Naive thymus-derived CD4-positive, alpha-beta T cell (primary cell): ENCODE data around the gene SRPRA. TPM values are rescaled to one million over a fixed set of nuclear protein-coding genes. Genes with fewer than 3 reads are reported as not detected.
"Not testable (repeated sequence)": the region's sequence is repeated elsewhere in the genome, so short reads cannot be mapped to it uniquely, and the experiment has no call there.

Source experiments
- ATAC-seq: fragments of 150-1000 bp; cut with Tn5 transposase; 2 replicates; pipeline ENCODE4 v1.10.0; 2021; ENCODE audit warnings: mild to moderate bottlenecking, moderate library complexity
- CTCF ChIA-PET: fragments of 350-600 bp; sonication (Branson Sonifier 250); formaldehyde crosslinking; loops from one replicate; lab custom pipeline; 2021; ENCODE audit warnings: antibody characterized with exemption; lab: Charles Lee
- POLR2A ChIA-PET: fragments of 350-600 bp; sonication (Branson Sonifier 250); formaldehyde crosslinking; loops from one replicate; lab custom pipeline; 2021; ENCODE audit warnings: antibody characterized with exemption, inconsistent platforms; lab: Charles Lee
- DNase-seq, 9 donors: peaks; one replicate each; pipeline versions ENCODE4 v3.0.0 to v3.0.0-alpha.2; 2020 to 2022; ENCODE audit warnings: mixed read lengths in 1 of 9
- H3K27ac ChIP-seq: one replicate; pipeline ENCODE4 v1.7.0; 2013; ENCODE audit warnings: mild to moderate bottlenecking, low read depth, low read length, moderate library complexity
- H3K27me3 ChIP-seq, 2 donors: one replicate each; pipeline ENCODE4 v1.7.0; 2013; ENCODE audit warnings: low read length in 2 of 2, mild to moderate bottlenecking in 2 of 2, moderate library complexity in 2 of 2; ENCODE audit not compliant: control insufficient read depth in 2 of 2, insufficient read depth in 2 of 2
- H3K36me3 ChIP-seq, 3 experiments: 1 replicate in 2 of 3; 2 replicates in 1 of 3; pipeline ENCODE4 v1.7.0; 2013; ENCODE audit warnings: low read length in 3 of 3, mild to moderate bottlenecking in 3 of 3, moderate library complexity in 1 of 3; ENCODE audit not compliant: insufficient read depth in 3 of 3, control insufficient read depth in 2 of 3
- H3K4me1 ChIP-seq, 2 donors: one replicate each; pipeline ENCODE4 v1.7.0; 2013; ENCODE audit warnings: low read length in 2 of 2, mild to moderate bottlenecking in 2 of 2, moderate library complexity in 1 of 2; ENCODE audit not compliant: control insufficient read depth in 2 of 2, insufficient read depth in 2 of 2
- H3K4me3 ChIP-seq: 2 replicates; pipeline ENCODE4 v1.7.0; 2013; ENCODE audit warnings: mild to moderate bottlenecking, low read length
- H3K9me3 ChIP-seq, 3 experiments: 1 replicate in 2 of 3; 2 replicates in 1 of 3; pipeline ENCODE4 v1.7.0; 2013; ENCODE audit warnings: low read length in 3 of 3; ENCODE audit not compliant: control insufficient read depth in 2 of 3
- H3K27ac Mint-ChIP-seq, 9 donors: one replicate each; pipeline ENCODE4 v1.8.0; 2020 to 2022; ENCODE audit warnings: mixed read lengths in 9 of 9, mild to moderate bottlenecking in 8 of 9, moderate library complexity in 5 of 9, inconsistent platforms in 2 of 9
- H3K27me3 Mint-ChIP-seq, 5 donors: one replicate each; pipeline ENCODE4 v1.8.0; 2021 to 2022; ENCODE audit warnings: mixed read lengths in 5 of 5, mild to moderate bottlenecking in 1 of 5
- H3K36me3 Mint-ChIP-seq, 5 donors: one replicate each; pipeline ENCODE4 v1.8.0; 2020 to 2022; ENCODE audit warnings: mixed read lengths in 5 of 5, mild to moderate bottlenecking in 3 of 5, inconsistent platforms in 1 of 5
- H3K4me1 Mint-ChIP-seq, 7 donors: one replicate each; pipeline ENCODE4 v1.8.0; 2020 to 2022; ENCODE audit warnings: mixed read lengths in 7 of 7, mild to moderate bottlenecking in 3 of 7, inconsistent platforms in 1 of 7
- H3K4me3 Mint-ChIP-seq, 10 donors: one replicate each; pipeline ENCODE4 v1.8.0; 2020 to 2022; ENCODE audit warnings: mild to moderate bottlenecking in 10 of 10, mixed read lengths in 10 of 10, moderate library complexity in 6 of 10, inconsistent platforms in 2 of 10
- H3K9me3 Mint-ChIP-seq, 11 donors: one replicate each; pipeline ENCODE4 v1.8.0; 2020 to 2022; ENCODE audit warnings: mixed read lengths in 11 of 11, mild to moderate bottlenecking in 4 of 11, inconsistent platforms in 1 of 11, moderate library complexity in 1 of 11
- intact Hi-C, 2 donors: fragments of 100-400 bp; cut with micrococcal nuclease; formaldehyde crosslinking; loops; one replicate each; pipeline ENCODE4 v1.15.1; 2023
- polyA plus RNA-seq, 2 donors: library from polyadenylated mRNA; unstranded; fragments of 300-500 nt; fragmentation: Illumina TruSeq; gene quantifications; one replicate each; pipeline ENCODE4 v1.2.3, GENCODE V29; 2021
- total RNA-seq, 6 experiments: library from RNA in 5 of 6; stranded (reverse) in 5 of 6; gene quantifications; 1 replicate in 5 of 6; 2 replicates in 1 of 6; pipeline ENCODE4 v1.2.3 and lab custom pipeline; 2021 to 2026

SRPRA gene
- total and polyA plus RNA-seq, 7 experiments from 2014 or later = 81.6 to 179 (median 149) TPM

- Histone ChIP-seq H3K4me1 (peaks cover 0 to 2% of the 10 kb centered on the region in 2 donors), H3K9me3 (no peaks in the 10 kb centered on the region), H3K27me3 (no peaks in the 10 kb centered on the region), H3K4me3 (no peak overlapping the region), H3K36me3 (peaks cover 0 to 34% (median 3%) of the 10 kb centered on the region in 3 experiments), H3K27ac (no peak overlapping the region)
- ChIA-PET POLR2A (interaction anchor here (1.1 kb wide), 1 partner anchor 169 kb away, joined by 3 read pairs; no protein-coding TSS in a partner anchor), CTCF (interaction anchor here (3.3 kb wide), 1 partner anchor 170 kb away, joined by 21 read pairs; no protein-coding TSS in a partner anchor)
- no peak for DNase-seq
- no peaks in the 10 kb centered on the region for H3K27me3 Mint-ChIP-seq
- peak overlapping the region in 1 of 10 donors; percentile 16 for H3K4me3 Mint-ChIP-seq
- intact Hi-C loops = loop anchor here (2.0 to 5.0 kb wide), 2 partner anchors 105 to 681 kb away; no protein-coding TSS in a partner anchor
- peak; percentile 65 for ATAC-seq
- peaks cover 16 to 46% (median 33%) of the 10 kb centered on the region in 7 donors for H3K4me1 Mint-ChIP-seq
- peak overlapping the region in 3 of 9 donors; percentile 13 to 65 (median 56) for H3K27ac Mint-ChIP-seq
- peaks cover 18 to 51% (median 28%) of the 10 kb centered on the region in 5 donors for H3K36me3 Mint-ChIP-seq
- peaks cover 0 to 10% (median 5%) of the 10 kb centered on the region in 11 donors for H3K9me3 Mint-ChIP-seq
Measured at GRCh38 chr11:126311401-126312291, 43.0 kb upstream of the SRPRA start.

- H3K36me3 Mint-ChIP-seq = peaks cover 13 to 47% (median 22%) of the 10 kb centered on the region in 5 donors
Measured at GRCh38 chr11:126310992-126311310, 42.3 kb upstream of the SRPRA start.

GRCh38 chr11:126310200-126310991, 41.7 kb upstream of the SRPRA start:
- intact Hi-C loops = loop anchor here (1.0 to 5.0 kb wide), 5 partner anchors 82 to 682 kb away; no protein-coding TSS in a partner anchor
- DNase-seq (peak in 7 of 9 donors; percentile 28 to 61 (median 41)), ATAC-seq (peak; percentile 80)
- no peak overlapping the region for H3K4me3 ChIP-seq
- H3K36me3 ChIP-seq = peaks cover 0 to 38% (median 3%) of the 10 kb centered on the region in 3 experiments
- no peaks in the 10 kb centered on the region for H3K27me3 ChIP-seq
- ChIA-PET POLR2A (interaction anchor here (1.1 kb wide), 3 partner anchors 9 to 171 kb away, joined by 3 to 4 read pairs (median 3); no protein-coding TSS in a partner anchor), CTCF (interaction anchor here (0.7 to 3.3 kb wide), 9 partner anchors 9 to 171 kb away, joined by 3 to 21 read pairs (median 3); no protein-coding TSS in a partner anchor)
- Mint-ChIP-seq H3K36me3 (peaks cover 11 to 42% (median 23%) of the 10 kb centered on the region in 5 donors), H3K4me1 (peaks cover 21 to 50% (median 41%) of the 10 kb centered on the region in 7 donors), H3K4me3 (no peak overlapping the region), H3K27me3 (no peaks in the 10 kb centered on the region), H3K9me3 (peaks cover 0 to 5% (median 0%) of the 10 kb centered on the region in 11 donors), H3K27ac (peak overlapping the region in 4 of 9 donors; percentile 13 to 64 (median 23))
- H3K27ac ChIP-seq = no peak overlapping the region
- H3K9me3 ChIP-seq = no peaks in the 10 kb centered on the region
- H3K4me1 ChIP-seq = peaks cover 6 to 11% of the 10 kb centered on the region in 2 donors

More at GRCh38 chr11:126310992-126311310, 42.3 kb upstream of the SRPRA start:
- peaks cover 0 to 5% (median 0%) of the 10 kb centered on the region in 11 donors for H3K9me3 Mint-ChIP-seq
- Histone ChIP-seq H3K27ac (no peak overlapping the region), H3K27me3 (no peaks in the 10 kb centered on the region), H3K36me3 (peaks cover 0 to 38% (median 3%) of the 10 kb centered on the region in 3 experiments), H3K9me3 (no peaks in the 10 kb centered on the region), H3K4me1 (peaks cover under 1 to 6% of the 10 kb centered on the region in 2 donors), H3K4me3 (no peak overlapping the region)
- ATAC-seq (peak; percentile 15), DNase-seq (no peak)
- ChIA-PET POLR2A (interaction anchor here (1.1 kb wide), 2 partner anchors 9 to 169 kb away, joined by 3 read pairs; no protein-coding TSS in a partner anchor), CTCF (interaction anchor here (0.9 to 3.3 kb wide), 8 partner anchors 8 to 170 kb away, joined by 3 to 21 read pairs (median 3); no protein-coding TSS in a partner anchor)
- H3K27ac Mint-ChIP-seq = peak overlapping the region in 2 of 9 donors; percentile 13 to 18
- peak overlapping the region in 1 of 10 donors; percentile 38 for H3K4me3 Mint-ChIP-seq
- intact Hi-C loops = loop anchor here (1.0 to 5.0 kb wide), 5 partner anchors 81 to 681 kb away; no protein-coding TSS in a partner anchor
- H3K4me1 Mint-ChIP-seq = peaks cover 16 to 45% (median 36%) of the 10 kb centered on the region in 7 donors
- no peaks in the 10 kb centered on the region for H3K27me3 Mint-ChIP-seq

GRCh38 chr11:126308771-126309170, 40.1 kb upstream of the SRPRA start:
- H3K36me3 ChIP-seq = peaks cover 0 to 34% (median 3%) of the 10 kb centered on the region in 3 experiments
- DNase-seq, H3K4me3 ChIP-seq, H3K27ac ChIP-seq, ATAC-seq, intact Hi-C loops, H3K27me3 ChIP-seq, H3K9me3 Mint-ChIP-seq, H3K27me3 Mint-ChIP-seq, H3K27ac Mint-ChIP-seq, H3K9me3 ChIP-seq: not testable (repeated sequence)
- ChIA-PET POLR2A (interaction anchor here (0.6 kb wide), 1 partner anchor 9 kb away, joined by 3 read pairs; no protein-coding TSS in a partner anchor), CTCF (interaction anchor here (1.6 to 3.3 kb wide), 2 partner anchors 10 to 172 kb away, joined by 5 to 21 read pairs; no protein-coding TSS in a partner anchor)
- H3K36me3 Mint-ChIP-seq = peaks cover 4 to 33% (median 16%) of the 10 kb centered on the region in 5 donors
- peaks cover 13 to 18% of the 10 kb centered on the region in 2 donors for H3K4me1 ChIP-seq
- H3K4me3 Mint-ChIP-seq = peak overlapping the region in 1 of 10 donors; percentile 59
- peaks cover 28 to 61% (median 53%) of the 10 kb centered on the region in 7 donors for H3K4me1 Mint-ChIP-seq

GRCh38 chr11:126308271-126308671, 39.6 kb upstream of the SRPRA start:
- H3K4me3 Mint-ChIP-seq = no peak overlapping the region
- ChIA-PET CTCF (interaction anchor here (1.6 kb wide), 1 partner anchor 11 kb away, joined by 5 read pairs; no protein-coding TSS in a partner anchor), POLR2A (no interaction called here)
- H3K27ac Mint-ChIP-seq = peak overlapping the region in 3 of 9 donors; percentile 11 to 60 (median 28)
- H3K36me3 Mint-ChIP-seq = peaks cover 4 to 29% (median 16%) of the 10 kb centered on the region in 5 donors
- DNase-seq (no peak), ATAC-seq (no peak)
- no peaks in the 10 kb centered on the region for H3K27me3 Mint-ChIP-seq
- peaks cover 28 to 65% (median 56%) of the 10 kb centered on the region in 7 donors for H3K4me1 Mint-ChIP-seq
- Histone ChIP-seq H3K27ac (no peak overlapping the region), H3K4me3 (no peak overlapping the region), H3K36me3 (peaks cover 0 to 36% (median 3%) of the 10 kb centered on the region in 3 experiments), H3K27me3 (no peaks in the 10 kb centered on the region), H3K4me1 (peaks cover 14 to 18% of the 10 kb centered on the region in 2 donors), H3K9me3 (no peaks in the 10 kb centered on the region)
- intact Hi-C loops = no loop called here
- no peaks in the 10 kb centered on the region for H3K9me3 Mint-ChIP-seq
